Glutamatergic neuron (in vitro differentiated cells): ENCODE data around the gene MDH1. TPM values are rescaled to one million over a fixed set of nuclear protein-coding genes. Genes with fewer than 3 reads are reported as not detected.
"Not testable (repeated sequence)": the region's sequence is repeated elsewhere in the genome, so short reads cannot be mapped to it uniquely, and the experiment has no call there.

ENCODE experiments used
- DNase-seq: peaks from one replicate; pipeline ENCODE4 v3.0.0; 2022
- H3K27ac Mint-ChIP-seq: one replicate; pipeline ENCODE4 v1.8.0; 2020; ENCODE audit warnings: mild to moderate bottlenecking, mixed read lengths, inconsistent platforms; ENCODE audit not compliant: unreplicated experiment
- H3K27me3 Mint-ChIP-seq: one replicate; pipeline ENCODE4 v1.8.0; 2020; ENCODE audit warnings: mild to moderate bottlenecking, moderate library complexity, mixed read lengths, inconsistent platforms; ENCODE audit not compliant: unreplicated experiment
- H3K36me3 Mint-ChIP-seq: one replicate; pipeline ENCODE4 v1.8.0; 2020; ENCODE audit warnings: mild to moderate bottlenecking, mixed read lengths, inconsistent platforms; ENCODE audit not compliant: unreplicated experiment
- H3K4me1 Mint-ChIP-seq: one replicate; pipeline ENCODE4 v1.8.0; 2020; ENCODE audit warnings: mild to moderate bottlenecking, low read depth, mixed read lengths, inconsistent platforms; ENCODE audit not compliant: unreplicated experiment
- H3K4me3 Mint-ChIP-seq: one replicate; pipeline ENCODE4 v1.8.0; 2020; ENCODE audit warnings: mild to moderate bottlenecking, mixed read lengths, inconsistent platforms; ENCODE audit not compliant: unreplicated experiment
- H3K9me3 Mint-ChIP-seq: one replicate; pipeline ENCODE4 v1.8.0; 2020; ENCODE audit warnings: mild to moderate bottlenecking, moderate library complexity, mixed read lengths, inconsistent platforms; ENCODE audit not compliant: unreplicated experiment
- total RNA-seq: library from RNA; stranded (reverse); fragmentation: NEBNext Ultra II Directional; extraction: Animal tissue kit (Norgen Biotek cat#: 25700); gene quantifications from one replicate; pipeline ENCODE4 v1.2.1, GENCODE V29; 2021; ENCODE audit not compliant: unreplicated experiment
- TF ChIP-seq, protein P1 (sequence below): fragments of 200-600 bp; sonication (generic); IDR thresholded peaks from one replicate; pipeline ENCODE4 v1.5.0; 2021; ENCODE audit not compliant: partially characterized antibody, unreplicated experiment

The MDH1 gene
- total RNA-seq, 1 donor from 2014 or later: 103 TPM

DNA sequence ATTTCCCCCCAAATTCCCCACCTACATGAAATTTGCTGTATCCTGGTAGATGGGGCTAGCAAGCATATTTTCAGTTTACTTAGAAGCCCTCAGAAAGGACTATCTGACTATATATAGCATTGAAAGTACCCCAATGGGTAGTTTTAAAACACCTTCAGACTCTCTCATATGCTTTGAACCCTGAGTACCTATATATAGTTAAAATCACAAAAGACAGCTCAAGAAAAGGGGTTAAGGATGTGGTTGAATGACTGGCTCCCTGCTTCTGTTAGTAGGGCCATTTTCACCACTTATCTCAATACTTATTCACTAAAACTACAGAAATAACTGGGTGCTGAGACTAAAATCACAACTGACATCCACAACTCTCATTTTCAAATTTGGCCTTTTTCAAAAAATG is 19.0 kb upstream of the MDH1 start:
- Mint-ChIP-seq H3K4me3 (no peak overlapping the region), H3K36me3 (peaks cover 5% of the 10 kb centered on the region), H3K27me3 (no peaks in the 10 kb centered on the region), H3K27ac (no peak overlapping the region), H3K4me1 (no peaks in the 10 kb centered on the region), H3K9me3 (peaks cover 7% of the 10 kb centered on the region)
- DNase-seq: no peak
- TF ChIP-seq, protein P1, sequence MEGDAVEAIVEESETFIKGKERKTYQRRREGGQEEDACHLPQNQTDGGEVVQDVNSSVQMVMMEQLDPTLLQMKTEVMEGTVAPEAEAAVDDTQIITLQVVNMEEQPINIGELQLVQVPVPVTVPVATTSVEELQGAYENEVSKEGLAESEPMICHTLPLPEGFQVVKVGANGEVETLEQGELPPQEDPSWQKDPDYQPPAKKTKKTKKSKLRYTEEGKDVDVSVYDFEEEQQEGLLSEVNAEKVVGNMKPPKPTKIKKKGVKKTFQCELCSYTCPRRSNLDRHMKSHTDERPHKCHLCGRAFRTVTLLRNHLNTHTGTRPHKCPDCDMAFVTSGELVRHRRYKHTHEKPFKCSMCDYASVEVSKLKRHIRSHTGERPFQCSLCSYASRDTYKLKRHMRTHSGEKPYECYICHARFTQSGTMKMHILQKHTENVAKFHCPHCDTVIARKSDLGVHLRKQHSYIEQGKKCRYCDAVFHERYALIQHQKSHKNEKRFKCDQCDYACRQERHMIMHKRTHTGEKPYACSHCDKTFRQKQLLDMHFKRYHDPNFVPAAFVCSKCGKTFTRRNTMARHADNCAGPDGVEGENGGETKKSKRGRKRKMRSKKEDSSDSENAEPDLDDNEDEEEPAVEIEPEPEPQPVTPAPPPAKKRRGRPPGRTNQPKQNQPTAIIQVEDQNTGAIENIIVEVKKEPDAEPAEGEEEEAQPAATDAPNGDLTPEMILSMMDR: no peak

DNA sequence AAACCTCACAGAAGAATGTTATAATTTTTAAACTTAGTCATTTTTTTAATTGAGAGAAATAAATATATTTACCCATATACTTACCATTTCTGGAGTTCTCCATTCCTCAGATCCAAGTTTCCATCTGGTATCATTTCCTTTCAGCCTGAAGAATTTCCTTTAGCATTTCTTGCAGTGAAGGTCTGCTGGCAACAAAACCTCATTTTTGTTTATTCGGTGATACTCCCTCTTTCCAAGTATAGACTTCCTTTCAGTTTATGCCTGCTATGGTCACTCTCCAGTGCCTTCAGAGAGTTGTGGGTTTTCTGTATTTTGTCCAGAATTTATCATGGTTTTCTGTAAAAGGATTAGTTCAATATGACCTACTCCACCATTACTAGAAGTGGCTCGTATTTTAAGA is 17.5 kb upstream of the MDH1 start:
- TF ChIP-seq, protein P1: no peak
- Mint-ChIP-seq H3K27ac (no peak overlapping the region), H3K27me3 (no peaks in the 10 kb centered on the region), H3K9me3 (peaks cover 7% of the 10 kb centered on the region), H3K4me3 (no peak overlapping the region), H3K36me3 (peaks cover 5% of the 10 kb centered on the region), H3K4me1 (no peaks in the 10 kb centered on the region)
- no peak for DNase-seq

DNA sequence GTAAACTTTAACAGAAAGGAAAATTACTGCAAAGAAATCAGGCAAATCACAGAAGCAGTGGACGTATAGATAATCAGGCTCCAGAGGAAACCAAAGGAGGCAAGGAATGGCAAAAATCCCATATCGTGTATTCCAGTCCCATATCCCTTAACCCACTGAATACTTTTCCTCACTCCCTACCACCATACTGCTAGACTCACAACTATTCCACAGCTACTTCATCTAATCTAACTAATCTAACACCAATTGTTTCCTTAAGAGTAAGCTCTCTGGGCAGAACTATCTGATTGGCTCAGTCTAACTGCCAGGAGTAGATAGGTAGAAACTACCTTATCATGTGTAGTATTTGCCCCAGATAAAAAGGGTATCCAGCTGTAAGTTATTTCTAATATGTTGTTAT is 16.8 kb upstream of the MDH1 start:
- TF ChIP-seq, protein P1: no peak
- peaks cover 3% of the 10 kb centered on the region for H3K9me3 Mint-ChIP-seq
- H3K36me3 Mint-ChIP-seq: peaks cover 5% of the 10 kb centered on the region
- H3K4me3 Mint-ChIP-seq: no peak overlapping the region
- no peak for DNase-seq
- no peak overlapping the region for H3K27ac Mint-ChIP-seq
- H3K4me1 Mint-ChIP-seq: no peaks in the 10 kb centered on the region
- no peaks in the 10 kb centered on the region for H3K27me3 Mint-ChIP-seq

DNA sequence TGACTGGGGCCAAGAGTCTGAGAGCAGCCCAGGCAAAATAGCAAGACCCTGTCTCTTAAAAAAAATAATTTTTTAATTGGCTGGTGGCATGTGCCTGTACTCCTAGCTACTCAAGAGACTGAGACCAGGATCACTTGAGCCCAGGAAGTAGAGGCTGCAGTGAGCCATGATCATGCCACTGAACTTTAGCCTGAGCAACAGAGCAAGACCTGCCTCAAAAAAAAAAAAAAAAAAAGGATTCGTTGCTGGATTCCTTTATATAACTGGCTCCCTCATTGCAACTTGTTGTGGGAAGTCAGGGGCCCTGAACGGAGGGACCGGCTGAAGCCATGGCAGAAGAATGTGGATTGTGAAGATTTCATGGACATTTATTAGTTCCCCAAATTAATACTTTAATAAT is 15.7 kb upstream of the MDH1 start:
- not testable (repeated sequence) for H3K4me1 Mint-ChIP-seq, H3K27ac Mint-ChIP-seq, DNase-seq, H3K9me3 Mint-ChIP-seq, H3K4me3 Mint-ChIP-seq, H3K36me3 Mint-ChIP-seq, H3K27me3 Mint-ChIP-seq

DNA sequence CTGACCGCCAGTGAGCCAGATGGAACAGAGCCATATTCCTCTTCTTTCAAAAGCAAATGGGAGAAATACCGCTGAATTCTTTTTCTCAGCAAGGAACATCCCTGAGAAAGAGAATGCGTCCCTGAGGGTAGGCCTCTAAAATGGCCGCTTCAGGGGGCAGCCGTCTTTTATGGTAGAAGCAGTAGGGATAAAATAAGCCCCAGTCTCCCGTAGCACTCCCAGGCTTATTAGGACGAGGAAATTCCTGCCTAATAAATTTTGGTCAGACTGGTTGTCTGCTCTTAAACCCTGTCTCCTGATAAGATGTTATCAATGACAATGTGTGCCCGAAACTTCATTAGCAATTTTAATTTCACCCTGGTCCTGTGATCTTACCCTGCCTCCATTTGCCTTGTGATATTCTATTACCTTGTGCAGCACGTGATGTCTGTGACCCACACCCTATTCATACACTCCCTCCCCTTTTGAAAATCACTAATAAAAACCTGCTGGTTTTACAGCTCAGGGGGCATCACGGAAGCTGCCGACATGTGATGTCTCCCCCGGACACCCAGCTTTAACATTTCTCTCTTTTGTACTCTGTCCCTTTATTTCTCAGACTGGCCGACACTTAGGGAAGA is 14.9 kb upstream of the MDH1 start:
- DNase-seq, H3K4me1 Mint-ChIP-seq, H3K27ac Mint-ChIP-seq, H3K36me3 Mint-ChIP-seq, H3K9me3 Mint-ChIP-seq, H3K27me3 Mint-ChIP-seq, H3K4me3 Mint-ChIP-seq: not testable (repeated sequence)

DNA sequence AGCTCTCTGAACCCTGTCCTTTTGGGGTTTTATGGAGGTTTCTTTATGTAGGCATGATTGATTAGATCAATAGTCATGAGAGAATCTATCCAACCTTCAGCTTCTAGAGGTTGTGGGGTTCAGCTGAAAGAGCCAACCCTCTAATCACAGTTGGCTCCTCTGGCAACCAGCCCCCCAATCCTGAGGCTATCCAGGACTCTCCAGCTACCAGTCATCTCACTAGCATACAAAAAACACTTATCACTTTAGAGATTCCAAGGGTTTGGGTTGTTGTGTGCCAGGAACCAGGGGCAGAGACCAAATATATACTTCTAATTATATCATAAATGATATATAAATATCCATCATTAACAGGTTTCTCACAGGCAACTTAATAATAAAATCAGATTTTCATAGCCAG is 12.2 kb upstream of the MDH1 start:
- no peak overlapping the region for H3K4me3 Mint-ChIP-seq
- no peaks in the 10 kb centered on the region for H3K4me1 Mint-ChIP-seq
- peaks cover 5% of the 10 kb centered on the region for H3K36me3 Mint-ChIP-seq
- TF ChIP-seq, protein P1: no peak
- no peaks in the 10 kb centered on the region for H3K27me3 Mint-ChIP-seq
- H3K27ac Mint-ChIP-seq: no peak overlapping the region
- DNase-seq: no peak
- peaks cover 2% of the 10 kb centered on the region for H3K9me3 Mint-ChIP-seq
